Right forelimb (tissue), 1 donor: ENCODE results near the gene ADH1B.
A peak's percentile ranks its signal among the peaks of the same experiment; 100 is the strongest.
"Not testable (repeated sequence)": the region's sequence is repeated elsewhere in the genome, so short reads cannot be mapped to it uniquely, and the experiment has no call there.

Experiments
- DNase-seq: peaks from one replicate; pipeline ENCODE4 v3.0.0-alpha.2; 2018

Gene ADH1B

GRCh38 chr4:99323756-99324155, 2.6 kb upstream of the ADH1B start:
- no peak for DNase-seq

- DNase-seq, result not testable (repeated sequence)
Observed at GRCh38 chr4:99317811-99318210, 3.4 kb downstream of the ADH1B start.

GRCh38 chr4:99317354-99317753, 3.8 kb downstream of the ADH1B start:
- DNase-seq, result no peak

- DNase-seq, result no peak
Observed at GRCh38 chr4:99315839-99316238, 5.4 kb downstream of the ADH1B start.

GRCh38 chr4:99314211-99314610, 7.0 kb downstream of the ADH1B start:
- no peak for DNase-seq

- DNase-seq, result no peak
Observed at GRCh38 chr4:99310389-99310788, 10.8 kb downstream of the ADH1B start.

GRCh38 chr4:99305638-99306400, 15.4 kb downstream of the ADH1B start:
- DNase-seq, result no peak

- DNase-seq, result no peak
Observed at GRCh38 chr4:99301376-99302164, 19.6 kb downstream of the ADH1B start.

- DNase-seq, result peak; percentile 73
Observed at GRCh38 chr4:99300934-99301333, 20.3 kb downstream of the ADH1B start.

GRCh38 chr4:99293357-99293756, 27.8 kb downstream of the ADH1B start:
- no peak for DNase-seq

- DNase-seq, result no peak
Observed at GRCh38 chr4:99290848-99291786, 30.1 kb downstream of the ADH1B start, which contains the start of gene ADH1A. TSS of gene ADH1A (minus strand) at chr4:99290985. CDS start at chr4:99290914, 71 bp downstream.

GRCh38 chr4:99285387-99285786, 35.8 kb downstream of the ADH1B start:
- DNase-seq, result no peak

- no peak for DNase-seq
Observed at GRCh38 chr4:99282731-99283130, 38.5 kb downstream of the ADH1B start.

GRCh38 chr4:99281261-99281660, 39.9 kb downstream of the ADH1B start:
- no peak for DNase-seq

- DNase-seq, result no peak
Observed at GRCh38 chr4:99276417-99276816, 44.8 kb downstream of the ADH1B start.

- no peak for DNase-seq
Observed at GRCh38 chr4:99275885-99276284, 45.3 kb downstream of the ADH1B start.

- DNase-seq, result no peak
Observed at GRCh38 chr4:99275050-99275449, 46.2 kb downstream of the ADH1B start.

GRCh38 chr4:99273704-99274103, 47.5 kb downstream of the ADH1B start:
- DNase-seq, result no peak

GRCh38 chr4:99264927-99265326, 56.3 kb downstream of the ADH1B start:
- DNase-seq, result no peak
